VCaP (cell line): ENCODE data around the gene GORASP1.
A peak's percentile ranks its signal among the peaks of the same experiment; 100 is the strongest.

Experiments
- H3K27ac ChIP-seq: fragments of 450-650 bp; 2 replicates; pipeline ENCODE4 v1.5.1; 2017
- TF ChIP-seq, protein P1 (sequence below): fragments of 450-650 bp; conservative IDR thresholded peaks from 2 replicates; pipeline ENCODE4 v1.5.1; 2017; ENCODE audit warnings: mild to moderate bottlenecking, moderate library complexity

Gene GORASP1

DNA sequence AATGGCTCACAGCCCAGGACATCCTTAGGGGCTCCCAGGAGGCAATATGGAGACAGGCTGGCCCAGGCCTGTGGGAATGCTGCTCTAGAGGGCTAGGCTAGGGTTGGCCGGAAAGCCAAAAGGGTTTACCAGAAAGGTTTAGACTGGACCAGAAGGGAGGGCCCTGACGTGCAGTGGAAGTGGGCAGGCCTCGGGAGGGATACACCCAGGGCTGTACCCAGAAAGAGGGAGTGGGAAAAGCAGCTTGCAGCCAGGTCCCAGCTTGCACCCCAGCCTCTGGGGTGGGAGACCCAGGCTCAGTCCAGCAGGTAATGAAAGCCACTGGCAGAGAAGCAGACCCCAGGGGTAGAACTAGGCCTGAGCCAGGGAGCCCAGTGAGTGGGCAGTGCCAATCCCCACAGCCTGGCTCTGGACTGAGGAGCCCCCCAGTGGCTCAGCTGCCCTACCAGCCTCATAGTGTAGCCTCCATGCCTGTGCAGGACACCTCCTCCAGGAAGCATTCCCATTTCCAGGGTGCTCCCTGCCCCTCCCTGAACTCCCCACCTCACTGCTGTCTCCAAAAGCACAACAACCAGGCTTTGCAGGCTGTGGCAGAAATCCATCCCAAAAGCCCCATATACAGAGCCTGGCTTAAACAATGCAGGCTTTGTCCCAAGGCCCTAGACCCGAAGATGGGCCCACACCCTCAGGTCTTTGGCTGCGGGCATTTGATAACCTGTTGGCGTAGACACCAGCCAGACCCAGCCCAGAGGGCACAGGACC lies 3.5 kb downstream of the GORASP1 start:
- TF ChIP-seq, protein P1, sequence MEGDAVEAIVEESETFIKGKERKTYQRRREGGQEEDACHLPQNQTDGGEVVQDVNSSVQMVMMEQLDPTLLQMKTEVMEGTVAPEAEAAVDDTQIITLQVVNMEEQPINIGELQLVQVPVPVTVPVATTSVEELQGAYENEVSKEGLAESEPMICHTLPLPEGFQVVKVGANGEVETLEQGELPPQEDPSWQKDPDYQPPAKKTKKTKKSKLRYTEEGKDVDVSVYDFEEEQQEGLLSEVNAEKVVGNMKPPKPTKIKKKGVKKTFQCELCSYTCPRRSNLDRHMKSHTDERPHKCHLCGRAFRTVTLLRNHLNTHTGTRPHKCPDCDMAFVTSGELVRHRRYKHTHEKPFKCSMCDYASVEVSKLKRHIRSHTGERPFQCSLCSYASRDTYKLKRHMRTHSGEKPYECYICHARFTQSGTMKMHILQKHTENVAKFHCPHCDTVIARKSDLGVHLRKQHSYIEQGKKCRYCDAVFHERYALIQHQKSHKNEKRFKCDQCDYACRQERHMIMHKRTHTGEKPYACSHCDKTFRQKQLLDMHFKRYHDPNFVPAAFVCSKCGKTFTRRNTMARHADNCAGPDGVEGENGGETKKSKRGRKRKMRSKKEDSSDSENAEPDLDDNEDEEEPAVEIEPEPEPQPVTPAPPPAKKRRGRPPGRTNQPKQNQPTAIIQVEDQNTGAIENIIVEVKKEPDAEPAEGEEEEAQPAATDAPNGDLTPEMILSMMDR, result no peak
- H3K27ac ChIP-seq, result no peak overlapping the region

DNA sequence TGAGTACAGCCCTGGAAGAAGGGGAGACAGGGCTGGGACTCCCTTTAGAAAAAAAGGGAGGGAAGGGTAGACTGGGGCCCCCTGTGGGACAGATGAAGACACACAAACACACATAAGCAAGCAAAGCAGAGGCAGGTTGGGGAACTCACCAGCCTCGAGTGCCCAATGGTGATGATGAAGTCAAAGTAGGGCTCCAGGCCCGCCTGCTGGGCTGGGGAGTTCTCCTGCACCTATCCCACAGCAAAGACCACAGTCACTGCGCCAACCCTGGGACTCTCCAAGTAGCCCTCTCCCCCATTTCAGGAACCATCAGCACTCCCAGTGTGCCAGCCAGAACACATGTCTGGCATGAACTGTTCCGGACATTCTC lies 4.1 kb downstream of the GORASP1 start:
- TF ChIP-seq, protein P1, result no peak
- no peak overlapping the region for H3K27ac ChIP-seq

DNA sequence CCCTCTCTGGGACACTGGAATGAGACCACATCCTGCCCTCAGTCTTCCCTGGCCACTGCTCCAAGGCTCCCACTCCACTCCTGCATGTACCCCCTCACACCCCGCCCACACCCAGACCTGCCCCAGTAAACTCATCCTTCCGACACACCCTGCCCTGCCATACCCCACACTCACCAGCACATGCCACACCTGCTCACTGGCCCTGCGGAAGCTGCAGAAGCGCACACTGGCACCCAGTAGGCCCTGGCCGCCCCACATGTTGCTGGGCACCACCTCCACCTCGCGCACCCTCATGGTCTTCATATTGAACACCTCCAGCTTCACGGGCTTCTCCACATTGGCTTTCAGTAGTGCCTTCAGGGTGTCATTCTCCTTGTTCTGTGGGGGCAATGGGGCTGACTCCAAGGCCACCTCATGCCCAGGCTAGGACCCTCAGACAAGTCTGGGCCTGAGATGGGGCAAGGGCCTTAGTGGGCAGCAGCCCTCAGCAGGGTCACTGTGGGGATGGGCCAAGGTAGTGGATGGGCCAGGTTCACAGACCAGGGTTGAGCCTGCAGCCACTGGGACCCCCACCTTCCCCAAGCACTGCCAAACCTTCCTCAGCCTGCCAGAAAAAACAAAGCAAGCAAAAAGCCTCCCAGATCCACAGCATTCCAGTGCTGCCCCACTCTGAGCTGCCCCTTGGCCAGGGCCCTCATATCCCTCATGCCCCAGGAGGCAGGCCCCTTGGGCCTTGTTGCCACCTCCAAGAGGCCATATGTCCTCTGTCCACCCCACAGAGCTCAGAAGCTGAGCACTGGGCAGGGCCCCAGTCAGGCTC lies 4.7 kb downstream of the GORASP1 start:
- TF ChIP-seq, protein P1, result no peak
- H3K27ac ChIP-seq, result no peak overlapping the region

DNA sequence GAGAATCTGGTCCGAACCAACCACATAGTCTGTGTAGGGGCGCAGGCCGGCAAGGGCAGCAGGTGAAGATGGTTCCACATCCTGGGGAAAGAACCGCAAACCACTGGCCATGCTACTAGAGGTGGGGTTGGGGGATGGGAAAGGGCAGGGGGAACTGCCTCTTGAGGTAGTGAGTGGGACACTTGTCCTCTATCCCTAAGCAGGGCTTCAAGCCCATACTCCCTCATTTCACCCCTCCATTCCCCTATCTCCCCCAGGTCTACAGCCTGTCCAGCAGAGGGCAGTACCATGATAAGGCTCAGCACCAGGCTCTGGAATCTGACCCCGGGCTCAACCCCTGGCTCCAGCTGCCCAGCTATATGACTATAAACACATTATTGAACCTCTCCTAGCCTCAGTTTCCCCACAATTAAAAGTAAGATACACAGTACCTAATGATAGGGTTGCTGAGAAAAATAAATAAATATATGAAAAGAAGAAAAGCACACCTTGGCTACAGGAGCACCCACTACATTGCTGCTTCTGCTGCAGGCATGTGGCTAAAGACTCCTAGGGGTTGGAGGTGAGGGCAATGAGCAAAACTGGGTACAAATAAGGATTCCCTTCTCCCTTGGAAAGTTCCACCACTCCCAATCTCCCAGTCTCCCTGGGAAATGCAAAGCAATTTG lies 6.3 kb downstream of the GORASP1 start:
- TF ChIP-seq, protein P1, result peak; percentile 83
- H3K27ac ChIP-seq, result no peak overlapping the region

DNA sequence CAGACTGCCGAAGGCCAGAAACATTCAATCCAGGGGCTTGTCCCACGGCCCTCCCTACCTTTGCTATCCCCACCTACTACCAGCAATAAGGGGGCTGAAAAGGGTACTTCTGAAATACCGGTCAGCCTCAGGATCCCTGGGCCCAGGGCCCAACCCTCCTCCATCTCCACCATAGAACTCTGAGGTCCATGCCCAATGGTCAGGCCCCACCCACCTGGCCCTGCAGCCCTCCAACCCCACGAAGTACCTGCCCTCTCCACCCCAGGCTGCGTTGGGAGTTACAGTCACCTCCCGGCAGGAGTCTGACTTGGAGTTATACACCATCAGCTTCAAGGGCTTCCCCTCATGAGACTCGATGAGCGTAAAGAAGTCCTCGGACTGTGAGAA lies 6.9 kb downstream of the GORASP1 start:
- H3K27ac ChIP-seq, result no peak overlapping the region
- TF ChIP-seq, protein P1, result no peak

DNA sequence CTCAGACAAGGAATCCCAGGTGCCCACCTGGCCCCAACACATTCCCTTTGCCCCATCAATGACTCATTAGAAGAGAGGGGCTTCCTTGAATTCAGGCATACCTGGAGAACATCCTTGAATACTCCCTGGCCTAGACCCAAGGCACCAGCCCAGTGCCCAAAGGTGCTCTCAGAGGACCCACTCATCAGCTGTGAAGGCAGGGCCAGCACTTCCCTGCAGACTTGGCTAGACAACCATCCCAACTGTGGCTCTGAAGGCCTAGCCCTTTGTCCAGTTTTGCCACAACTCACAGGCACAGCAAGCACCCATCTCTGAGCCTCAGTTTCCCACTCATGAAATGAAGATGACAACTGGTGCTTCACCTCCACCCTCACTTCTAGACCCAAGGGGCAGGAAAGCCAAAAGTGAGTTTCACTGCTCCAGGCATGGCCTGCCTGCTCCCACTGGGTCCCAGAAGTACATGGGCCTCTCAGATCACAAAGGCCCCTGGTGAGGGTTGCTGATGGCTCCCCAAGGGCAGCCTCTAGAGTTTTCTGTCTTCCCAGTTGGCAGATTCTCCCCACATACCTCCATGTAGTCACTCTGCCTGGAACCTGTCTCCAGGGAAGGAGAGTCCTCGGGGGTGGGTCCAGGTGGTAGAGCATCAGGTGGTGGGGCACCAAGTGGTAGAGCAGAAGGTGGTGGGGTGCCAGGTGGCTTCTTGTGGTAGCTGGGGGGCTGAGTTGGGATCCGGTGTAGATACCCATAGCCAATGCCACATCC lies 7.5 kb downstream of the GORASP1 start:
- TF ChIP-seq, protein P1, result no peak
- no peak overlapping the region for H3K27ac ChIP-seq
